SK-N-MC (cell line): Measurements from ENCODE around the gene CREB3L2.

Experiments used
- DNase-seq: peaks from one replicate; pipeline ENCODE4 v3.0.0-alpha.2; 2011; ENCODE audit warnings: low read depth, low spot score
- H3K27ac ChIP-seq: fragments of 200-600 bp; sonication (generic); 2 replicates; pipeline ENCODE4 v1.5.1; 2016; ENCODE audit warnings: mixed run types
- H3K36me3 ChIP-seq: fragments of 200-600 bp; sonication (generic); 2 replicates; pipeline ENCODE4 v1.6.1; 2017; ENCODE audit warnings: antibody characterized with exemption, low read length, mixed read lengths; ENCODE audit not compliant: insufficient read depth
- H3K4me3 ChIP-seq: fragments of 200-600 bp; sonication (generic); 2 replicates; pipeline ENCODE4 v1.5.1; 2016
- H3K9ac ChIP-seq: fragments of 200-600 bp; sonication (generic); 2 replicates; pipeline ENCODE4 v1.8.0; 2017; ENCODE audit warnings: mixed run types, mixed read lengths; ENCODE audit not compliant: insufficient read length
- H3K9me3 ChIP-seq: fragments of 200-600 bp; sonication (generic); 2 replicates; pipeline ENCODE4 v1.6.1; 2017; ENCODE audit warnings: low read depth, mild to moderate bottlenecking, antibody characterized with exemption, low read length, moderate library complexity, mixed read lengths
- EZH2 ChIP-seq: fragments of 200-600 bp; sonication (generic); IDR thresholded peaks from one replicate; pipeline ENCODE4 v1.6.1; 2017; ENCODE audit warnings: antibody characterized with exemption
- FOXP2 ChIP-seq: optimal IDR thresholded peaks from 2 replicates; pipeline ENCODE3; 2011; ENCODE audit warnings: mild to moderate bottlenecking, moderate library complexity; ENCODE audit not compliant: insufficient read depth; ENCODE audit errors: extremely low read length, control extremely low read depth
- POLR2AphosphoS5 ChIP-seq: IDR thresholded peaks from 2 replicates; pipeline ENCODE4 v1.6.1; 2012; ENCODE audit warnings: mild to moderate bottlenecking, low read depth, low read length, borderline replicate concordance

CREB3L2 gene

DNA sequence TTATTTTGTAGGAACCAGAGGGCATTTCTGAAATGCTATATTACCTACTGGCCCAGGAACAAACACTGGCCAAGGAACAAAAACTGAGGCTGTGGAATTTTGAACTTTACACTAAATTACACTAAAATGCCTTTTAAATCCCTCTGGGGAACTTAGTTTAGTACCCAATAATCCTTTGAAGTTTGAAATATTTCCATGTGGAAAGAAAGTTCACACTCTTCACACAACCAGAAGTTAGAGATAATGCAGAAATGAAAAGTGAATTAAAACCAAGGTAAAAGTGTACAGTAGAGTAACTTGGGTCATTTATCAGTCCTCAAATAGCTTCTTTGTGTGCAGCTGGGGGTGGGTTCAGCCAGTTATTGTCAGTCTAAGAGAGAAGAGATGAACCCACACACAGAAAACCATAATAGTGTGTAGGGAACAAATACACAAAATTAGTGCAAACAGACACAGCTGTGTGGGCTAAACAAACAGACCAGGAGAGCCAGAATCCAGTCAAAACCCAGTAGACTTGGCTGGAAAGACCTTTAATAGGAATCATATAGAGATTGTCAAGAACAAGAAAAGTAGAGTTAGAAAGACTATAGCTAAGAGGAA lies 108.6 kb downstream of the CREB3L2 start:
- no peak for DNase-seq
- Histone ChIP-seq H3K9me3 (no peaks in the 10 kb centered on the region), H3K4me3 (no peak overlapping the region), H3K36me3 (no peaks in the 10 kb centered on the region), H3K9ac (no peak overlapping the region), H3K27ac (no peak overlapping the region)
- TF ChIP-seq FOXP2 (no peak), EZH2 (no peak), POLR2AphosphoS5 (no peak)

DNA sequence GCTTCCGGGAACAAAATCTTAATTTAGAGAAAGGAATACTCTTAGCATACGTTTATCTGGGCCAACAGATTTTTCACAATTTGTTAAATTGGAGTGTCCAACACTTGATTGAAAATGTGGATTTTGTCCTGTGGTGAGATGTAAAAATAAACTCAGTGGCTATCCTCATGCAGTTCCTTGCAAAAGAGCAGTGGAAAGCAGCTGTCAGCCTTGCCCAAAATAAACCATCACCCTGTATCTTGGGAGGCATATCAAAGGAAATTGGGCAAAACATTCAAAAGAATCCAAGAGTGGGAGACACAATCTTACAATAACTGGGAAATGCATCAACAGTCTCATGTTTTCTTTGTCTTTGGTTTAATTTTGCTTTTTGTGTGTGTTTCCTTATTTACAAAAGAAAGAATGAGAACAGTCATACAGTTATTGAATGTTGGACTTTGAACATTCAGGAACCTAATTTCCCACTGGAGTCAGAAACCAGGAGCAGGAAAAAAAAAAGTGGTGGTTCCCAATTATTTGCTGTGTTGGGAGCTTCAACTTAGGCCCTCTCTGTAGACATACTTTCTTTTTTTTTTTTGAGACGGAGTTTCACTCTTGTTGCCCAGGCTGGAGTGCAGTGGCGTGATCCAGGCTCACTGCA lies 110.8 kb downstream of the CREB3L2 start:
- H3K27ac ChIP-seq = no peak overlapping the region
- no peaks in the 10 kb centered on the region for H3K9me3 ChIP-seq
- H3K4me3 ChIP-seq = no peak overlapping the region
- no peak for DNase-seq
- H3K36me3 ChIP-seq = no peaks in the 10 kb centered on the region
- H3K9ac ChIP-seq = no peak overlapping the region
- no peak for TF ChIP-seq EZH2
- no peak for TF ChIP-seq FOXP2
- TF ChIP-seq POLR2AphosphoS5 = no peak

DNA sequence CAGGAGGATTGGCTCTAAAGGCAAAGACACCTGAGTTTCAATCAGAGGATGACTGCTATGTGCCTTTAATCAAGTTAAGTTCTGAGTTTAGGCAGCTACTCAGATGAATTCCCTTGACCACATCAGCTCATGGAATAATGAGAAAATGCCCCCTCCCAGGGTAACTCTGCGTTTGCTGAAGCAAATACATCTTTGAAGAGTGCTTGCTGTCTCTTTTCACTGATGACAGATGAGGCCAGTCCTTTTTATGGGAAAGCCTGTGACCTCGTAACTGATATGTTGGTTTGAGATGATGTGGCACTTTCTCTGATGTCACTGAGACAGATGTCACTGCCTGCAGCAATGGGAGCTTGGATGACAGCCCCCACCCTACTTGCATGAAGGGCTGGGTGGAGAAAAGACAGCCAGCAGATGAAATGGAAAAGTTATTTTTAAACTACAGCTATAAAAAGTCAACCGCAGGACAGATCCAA lies 111.4 kb downstream of the CREB3L2 start:
- DNase-seq = no peak
- no peak overlapping the region for H3K27ac ChIP-seq
- no peak overlapping the region for H3K9ac ChIP-seq
- TF ChIP-seq POLR2AphosphoS5 = no peak
- no peak for TF ChIP-seq FOXP2
- no peak for TF ChIP-seq EZH2
- H3K36me3 ChIP-seq = no peaks in the 10 kb centered on the region
- H3K9me3 ChIP-seq = no peaks in the 10 kb centered on the region
- H3K4me3 ChIP-seq = no peak overlapping the region

DNA sequence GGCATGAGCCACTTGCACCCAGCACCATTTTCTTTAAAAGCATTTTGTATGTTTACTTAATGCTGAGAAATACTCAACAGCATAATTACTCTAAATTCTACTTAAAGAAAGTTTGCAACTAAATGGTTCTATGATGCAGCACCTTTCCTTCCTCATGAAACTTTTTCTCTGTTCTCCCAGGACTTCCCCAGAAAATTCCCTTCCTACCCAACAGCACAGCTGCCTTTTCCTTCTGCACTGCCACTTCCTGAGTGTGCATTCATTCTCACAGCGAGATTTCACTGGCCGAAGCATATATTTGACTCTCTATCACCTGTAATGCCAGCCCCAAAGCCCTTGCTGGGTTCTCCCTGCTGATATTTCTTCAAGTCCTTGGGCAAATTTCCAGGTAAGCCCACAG lies 113.6 kb downstream of the CREB3L2 start:
- Histone ChIP-seq H3K27ac (no peak overlapping the region), H3K9me3 (no peaks in the 10 kb centered on the region), H3K9ac (no peak overlapping the region), H3K4me3 (no peak overlapping the region), H3K36me3 (no peaks in the 10 kb centered on the region; the same call in 1 of the 2 replicates)
- TF ChIP-seq FOXP2 = no peak
- TF ChIP-seq POLR2AphosphoS5 = no peak
- TF ChIP-seq EZH2 = no peak
- DNase-seq = no peak

DNA sequence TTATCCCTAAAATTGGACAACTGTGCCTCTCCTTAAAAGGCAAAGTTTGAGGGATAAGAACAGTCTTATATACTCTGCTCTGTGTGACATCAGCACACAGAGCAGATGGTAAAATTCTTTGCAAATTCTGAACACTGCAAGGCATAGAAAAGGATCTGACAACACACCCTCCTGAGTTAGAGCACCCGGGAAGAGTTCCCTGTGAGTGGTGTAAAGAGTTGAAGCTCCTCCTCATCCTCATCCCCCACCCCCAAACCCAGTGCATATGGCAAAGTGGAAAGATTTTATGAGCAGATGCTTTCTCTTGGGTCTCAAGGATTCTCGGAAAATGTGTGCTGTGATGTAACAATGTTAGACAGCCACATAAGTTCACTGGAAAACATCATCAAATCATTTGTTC lies 115.1 kb downstream of the CREB3L2 start:
- H3K9me3 ChIP-seq = no peaks in the 10 kb centered on the region
- TF ChIP-seq EZH2 (no peak), POLR2AphosphoS5 (no peak), FOXP2 (no peak)
- no peak overlapping the region for H3K4me3 ChIP-seq
- H3K27ac ChIP-seq = no peak overlapping the region
- H3K9ac ChIP-seq = no peak overlapping the region
- DNase-seq = no peak
- H3K36me3 ChIP-seq = peaks cover 8% of the 10 kb centered on the region

DNA sequence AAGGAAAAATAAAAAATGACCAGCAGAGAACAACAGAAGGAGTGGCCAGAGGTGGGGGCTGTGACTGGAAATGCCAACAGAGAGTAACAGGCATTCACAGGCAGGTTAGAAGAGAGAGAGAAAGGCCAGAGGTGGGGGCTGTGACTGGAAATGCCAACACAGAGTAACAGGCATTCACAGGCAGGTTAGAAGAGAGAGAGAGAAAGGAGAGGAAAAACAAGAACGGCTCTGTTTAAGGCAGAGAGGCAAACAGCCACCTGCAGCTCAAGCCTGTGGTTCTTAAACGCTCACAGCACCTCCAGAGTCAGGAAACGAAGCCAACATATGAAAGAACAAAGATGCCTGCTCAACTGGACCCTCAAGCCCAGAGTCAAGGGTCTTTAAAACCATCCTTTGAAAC lies 115.6 kb downstream of the CREB3L2 start:
- Histone ChIP-seq H3K36me3 (peaks cover 12% of the 10 kb centered on the region), H3K4me3 (no peak overlapping the region), H3K9me3 (no peaks in the 10 kb centered on the region), H3K9ac (no peak overlapping the region), H3K27ac (no peak overlapping the region)
- DNase-seq = no peak
- no peak for TF ChIP-seq POLR2AphosphoS5
- no peak for TF ChIP-seq FOXP2
- TF ChIP-seq EZH2 = no peak

DNA sequence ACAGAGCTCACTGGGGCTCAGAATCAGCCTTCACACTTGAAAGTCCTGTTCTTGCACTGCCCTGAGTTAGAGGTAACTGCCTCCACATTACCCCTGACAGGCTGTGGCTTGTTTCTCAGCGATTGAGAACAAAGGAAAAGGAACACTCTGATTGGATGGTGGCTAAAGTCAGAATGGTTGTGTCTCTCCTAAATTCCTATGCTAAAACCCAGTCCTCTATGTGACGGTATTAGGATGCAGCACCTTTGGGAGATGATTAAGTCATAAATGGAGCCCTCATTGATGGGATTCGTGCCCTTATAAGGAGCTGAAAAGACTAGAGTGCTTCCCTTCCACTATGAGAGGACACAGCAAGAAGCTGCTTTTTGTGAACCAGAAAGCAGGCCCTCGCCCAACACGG lies 116.2 kb downstream of the CREB3L2 start:
- Histone ChIP-seq H3K27ac (no peak overlapping the region), H3K9ac (no peak overlapping the region), H3K4me3 (no peak overlapping the region), H3K9me3 (no peaks in the 10 kb centered on the region), H3K36me3 (peaks cover 13% of the 10 kb centered on the region)
- TF ChIP-seq FOXP2 (no peak), POLR2AphosphoS5 (no peak), EZH2 (no peak)
- DNase-seq = no peak

DNA sequence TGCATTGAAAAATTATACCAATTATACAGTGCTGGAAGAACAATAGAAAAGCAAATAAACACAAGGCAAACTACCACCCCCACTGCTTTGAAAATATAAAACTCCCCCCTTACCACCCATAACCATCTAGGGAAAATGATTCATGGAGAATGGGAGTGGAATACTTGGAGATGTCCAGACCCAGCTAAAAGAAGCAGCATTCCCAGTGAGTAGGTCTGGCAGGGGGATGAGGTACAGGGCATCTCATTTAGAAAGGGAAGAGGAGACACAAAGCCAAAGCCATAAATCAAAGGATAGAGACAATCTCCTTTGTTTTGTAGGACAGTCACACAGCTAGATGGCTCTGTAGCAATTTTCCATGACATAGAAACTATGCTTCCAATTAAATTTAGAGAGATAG lies 119.1 kb downstream of the CREB3L2 start:
- Histone ChIP-seq H3K9ac (no peak overlapping the region), H3K4me3 (no peak overlapping the region), H3K36me3 (peaks cover 18% of the 10 kb centered on the region), H3K27ac (no peak overlapping the region), H3K9me3 (no peaks in the 10 kb centered on the region)
- no peak for DNase-seq
- TF ChIP-seq FOXP2 = no peak

DNA sequence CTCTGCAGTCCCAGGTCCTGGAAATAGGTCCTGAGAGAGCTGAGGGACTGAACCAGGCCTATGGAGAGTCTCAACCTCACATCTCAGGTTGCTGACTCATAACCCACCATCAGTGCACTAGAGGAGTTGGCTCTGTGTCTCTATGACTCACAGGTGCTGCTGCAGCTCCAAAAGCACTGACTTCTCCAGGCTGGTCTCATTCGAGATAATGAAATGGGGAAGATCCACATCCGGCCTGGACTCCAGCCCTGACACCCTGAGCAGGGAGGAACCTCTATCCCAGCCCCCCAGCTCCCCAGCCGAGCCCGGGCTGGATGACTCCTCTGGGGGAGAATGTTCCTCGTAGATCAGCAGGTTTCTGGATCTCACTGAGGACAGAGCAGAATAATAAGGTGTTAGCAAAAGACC lies 119.6 kb downstream of the CREB3L2 start:
- Histone ChIP-seq H3K36me3 (peaks cover 18% of the 10 kb centered on the region), H3K9me3 (no peaks in the 10 kb centered on the region)

More for the DNA sequence above, 119.6 kb downstream of the CREB3L2 start:
- no peak for DNase-seq
- Histone ChIP-seq H3K27ac (no peak overlapping the region), H3K9ac (no peak overlapping the region), H3K4me3 (no peak overlapping the region)
- TF ChIP-seq POLR2AphosphoS5 = no peak
- no peak for TF ChIP-seq FOXP2
- no peak for TF ChIP-seq EZH2
